Measurements from ENCODE around the gene RAB21.

DNA sequence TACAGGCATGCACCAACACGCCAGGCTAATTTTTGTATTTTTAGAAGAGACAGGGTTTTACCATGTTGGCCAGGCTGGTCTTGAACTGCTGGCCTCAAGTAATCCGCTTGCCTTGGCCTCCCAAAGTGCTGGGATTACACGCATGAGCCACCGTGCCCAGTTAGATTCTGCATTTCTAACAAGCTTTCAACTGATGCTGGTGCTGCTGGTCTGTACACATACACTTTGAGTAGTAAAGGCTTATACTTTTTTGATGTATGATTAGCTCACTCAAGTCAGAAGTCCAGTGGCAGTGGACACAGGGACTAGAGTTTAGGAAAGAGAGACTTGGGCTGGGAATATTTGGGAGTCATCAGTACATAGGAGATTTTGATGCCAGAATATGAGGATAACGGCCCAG is 82.7 kb downstream of the RAB21 start:
- TF ChIP-seq YY1 (IDR thresholded peaks at IDR 0.05; ENCODE audit: low read depth), result no peak
- TF ChIP-seq FOXM1 (IDR thresholded peaks at IDR 0.05; ENCODE audit: borderline replicate concordance, low read depth), result no peak
- TF ChIP-seq CEBPB (IDR thresholded peaks at IDR 0.05), result no peak
- TF ChIP-seq REST (IDR thresholded peaks at IDR 0.05; ENCODE audit: low read depth), result no peak
- TF ChIP-seq TCF12 (IDR thresholded peaks at IDR 0.05; ENCODE audit: low read depth), result no peak
- TF ChIP-seq TEAD4 (IDR thresholded peaks at IDR 0.05), result no peak
- no peak for TF ChIP-seq RAD21 (IDR thresholded peaks at IDR 0.05; ENCODE audit: low read depth)
- no peak for TF ChIP-seq TAF1 (IDR thresholded peaks at IDR 0.05; ENCODE audit: low read depth)
- no peak for TF ChIP-seq MAX (IDR thresholded peaks at IDR 0.05)
- TF ChIP-seq EP300 (IDR thresholded peaks at IDR 0.05; ENCODE audit: borderline replicate concordance), result no peak
- TF ChIP-seq, protein P1, sequence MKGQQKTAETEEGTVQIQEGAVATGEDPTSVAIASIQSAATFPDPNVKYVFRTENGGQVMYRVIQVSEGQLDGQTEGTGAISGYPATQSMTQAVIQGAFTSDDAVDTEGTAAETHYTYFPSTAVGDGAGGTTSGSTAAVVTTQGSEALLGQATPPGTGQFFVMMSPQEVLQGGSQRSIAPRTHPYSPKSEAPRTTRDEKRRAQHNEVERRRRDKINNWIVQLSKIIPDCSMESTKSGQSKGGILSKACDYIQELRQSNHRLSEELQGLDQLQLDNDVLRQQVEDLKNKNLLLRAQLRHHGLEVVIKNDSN (IDR thresholded peaks at IDR 0.05), result no peak
- no peak for TF ChIP-seq ZBTB7A (IDR thresholded peaks at IDR 0.05; ENCODE audit: low read depth)
- no peak for TF ChIP-seq NFIC (IDR thresholded peaks at IDR 0.05)

All from Ishikawa (cell line).